Coronary artery (tissue), 2 donors: ENCODE measurements around the gene CREB5.

Source experiments
- DNase-seq: peaks from one replicate; pipeline ENCODE4 v3.0.0-alpha.2; 2017; ENCODE audit warnings: low spot score
- H3K27ac ChIP-seq, 2 donors: fragments of 200-600 bp; sonication (generic); one replicate each; pipeline ENCODE4 v1.5.1; 2016 to 2019
- H3K4me3 ChIP-seq: fragments of 200-600 bp; sonication (generic); 2 replicates; pipeline ENCODE4 v1.5.1; 2016; ENCODE audit warnings: mild to moderate bottlenecking, moderate library complexity
- TF ChIP-seq, protein P1 (sequence below): fragments of 200-600 bp; sonication (generic); IDR thresholded peaks from one replicate; pipeline ENCODE4 v1.5.1; 2019; ENCODE audit warnings: antibody characterized with exemption

CREB5 gene

DNA sequence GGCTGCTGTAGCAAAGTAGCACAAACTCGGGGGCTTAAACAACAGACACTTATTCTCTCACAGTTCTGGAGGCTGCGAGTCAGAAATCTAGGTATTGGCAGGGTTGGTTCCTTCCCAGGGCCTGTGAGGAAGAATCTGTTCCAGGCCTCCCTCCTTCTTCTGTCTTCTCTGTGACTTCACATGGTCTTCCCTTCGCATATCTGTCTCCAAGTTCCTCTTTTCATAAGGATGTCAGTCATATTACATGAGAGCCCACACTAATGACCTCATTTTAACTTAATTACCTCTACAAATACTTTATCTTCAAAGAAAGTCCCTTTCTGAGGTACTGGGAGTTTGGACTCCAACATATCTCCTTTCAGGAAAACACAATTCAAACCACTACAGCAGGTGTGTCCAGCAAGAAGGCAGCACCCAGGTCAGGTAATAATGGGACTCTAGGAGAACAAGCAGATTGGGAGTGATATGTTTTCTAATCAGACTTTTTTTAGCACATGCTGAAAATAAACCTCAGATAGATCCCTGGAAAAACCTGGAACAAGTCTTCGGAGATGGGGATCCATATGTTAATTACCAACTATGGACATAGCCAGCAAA, 11.7 kb downstream of the CREB5 start:
- DNase-seq: no peak
- TF ChIP-seq, protein P1, sequence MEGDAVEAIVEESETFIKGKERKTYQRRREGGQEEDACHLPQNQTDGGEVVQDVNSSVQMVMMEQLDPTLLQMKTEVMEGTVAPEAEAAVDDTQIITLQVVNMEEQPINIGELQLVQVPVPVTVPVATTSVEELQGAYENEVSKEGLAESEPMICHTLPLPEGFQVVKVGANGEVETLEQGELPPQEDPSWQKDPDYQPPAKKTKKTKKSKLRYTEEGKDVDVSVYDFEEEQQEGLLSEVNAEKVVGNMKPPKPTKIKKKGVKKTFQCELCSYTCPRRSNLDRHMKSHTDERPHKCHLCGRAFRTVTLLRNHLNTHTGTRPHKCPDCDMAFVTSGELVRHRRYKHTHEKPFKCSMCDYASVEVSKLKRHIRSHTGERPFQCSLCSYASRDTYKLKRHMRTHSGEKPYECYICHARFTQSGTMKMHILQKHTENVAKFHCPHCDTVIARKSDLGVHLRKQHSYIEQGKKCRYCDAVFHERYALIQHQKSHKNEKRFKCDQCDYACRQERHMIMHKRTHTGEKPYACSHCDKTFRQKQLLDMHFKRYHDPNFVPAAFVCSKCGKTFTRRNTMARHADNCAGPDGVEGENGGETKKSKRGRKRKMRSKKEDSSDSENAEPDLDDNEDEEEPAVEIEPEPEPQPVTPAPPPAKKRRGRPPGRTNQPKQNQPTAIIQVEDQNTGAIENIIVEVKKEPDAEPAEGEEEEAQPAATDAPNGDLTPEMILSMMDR: no peak
- Histone ChIP-seq H3K27ac (no peak overlapping the region), H3K4me3 (no peak overlapping the region)

DNA sequence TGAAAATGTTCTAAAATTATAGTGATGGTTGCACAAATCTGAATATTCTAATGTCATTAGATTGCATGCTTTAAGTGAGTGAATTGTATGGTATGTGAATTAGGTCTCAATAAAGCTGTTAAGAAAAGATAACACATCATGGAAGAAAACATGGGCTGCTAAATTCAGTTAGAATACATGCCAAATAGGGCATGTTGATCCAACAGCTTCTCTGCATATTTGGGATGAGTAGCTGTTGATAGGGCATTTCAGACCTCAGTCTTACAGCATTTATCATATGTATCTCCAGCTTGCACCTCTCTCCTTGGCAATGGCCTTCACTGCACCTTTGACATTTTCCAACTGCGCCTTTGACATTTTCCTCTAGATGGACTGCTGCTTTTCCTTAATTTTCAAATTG, 13.2 kb downstream of the CREB5 start:
- no peak overlapping the region for H3K27ac ChIP-seq
- DNase-seq: no peak
- TF ChIP-seq, protein P1: no peak
- H3K4me3 ChIP-seq: no peak overlapping the region

DNA sequence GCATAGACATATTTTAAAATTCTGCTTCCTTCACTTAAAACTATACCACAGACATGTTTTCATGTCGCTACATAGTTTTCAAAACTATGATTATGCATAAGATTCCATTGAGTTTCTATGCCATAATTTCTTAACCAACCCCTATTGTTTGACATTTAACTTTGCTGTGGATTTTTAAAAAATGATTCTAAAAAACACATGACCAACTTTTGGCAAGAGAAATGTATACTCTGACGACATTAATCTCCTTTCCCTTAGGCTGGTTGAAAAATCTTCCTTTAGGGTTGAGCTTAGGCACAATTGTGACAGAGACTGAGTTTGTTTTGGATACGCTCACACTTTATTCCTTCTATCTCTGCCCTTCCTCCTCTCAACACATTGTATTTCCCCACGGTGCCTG, 14.9 kb downstream of the CREB5 start:
- DNase-seq: no peak
- TF ChIP-seq, protein P1: no peak
- Histone ChIP-seq H3K4me3 (no peak overlapping the region), H3K27ac (no peak overlapping the region)

DNA sequence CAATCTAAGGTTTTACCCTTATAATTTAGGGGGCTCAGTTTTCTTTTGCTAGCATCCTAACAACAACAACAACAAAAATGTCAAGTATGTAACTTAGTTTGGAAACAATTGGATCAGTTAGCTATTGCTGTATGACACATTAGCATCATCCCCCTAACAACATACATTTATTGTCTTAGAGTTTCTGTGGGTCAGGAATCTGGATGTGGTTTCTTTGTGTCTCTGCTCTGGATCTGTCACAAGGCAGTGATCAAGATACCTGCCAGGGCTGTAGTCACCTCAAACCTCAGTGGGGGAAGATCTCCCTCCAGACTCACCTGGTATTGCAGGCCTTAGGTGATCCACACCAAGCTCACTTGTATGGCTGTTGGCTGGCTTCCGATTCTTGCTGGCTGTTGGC, 18.3 kb downstream of the CREB5 start:
- no peak for DNase-seq
- no peak overlapping the region for H3K4me3 ChIP-seq
- TF ChIP-seq, protein P1: no peak
- H3K27ac ChIP-seq: no peak overlapping the region

DNA sequence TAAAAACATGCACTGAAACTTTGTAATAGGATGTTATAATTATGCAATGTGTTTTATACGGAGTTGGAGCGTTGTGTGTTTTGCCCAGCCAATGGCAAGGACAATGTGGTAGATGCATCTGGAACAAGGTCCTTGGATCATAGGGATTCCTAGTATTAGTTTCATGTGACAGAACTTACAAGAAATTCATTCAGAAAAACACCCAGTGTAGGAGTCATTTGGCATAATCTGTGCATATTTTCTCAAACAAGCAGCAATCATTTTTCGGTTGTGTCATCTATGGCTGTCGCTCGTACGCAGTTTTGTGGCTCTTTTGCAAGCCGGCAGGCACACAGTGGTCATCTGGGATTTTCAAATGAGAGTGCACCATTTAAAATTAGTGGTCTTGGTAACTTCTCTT, 19.8 kb downstream of the CREB5 start:
- TF ChIP-seq, protein P1: no peak
- Histone ChIP-seq H3K4me3 (no peak overlapping the region), H3K27ac (no peak overlapping the region)
- no peak for DNase-seq

DNA sequence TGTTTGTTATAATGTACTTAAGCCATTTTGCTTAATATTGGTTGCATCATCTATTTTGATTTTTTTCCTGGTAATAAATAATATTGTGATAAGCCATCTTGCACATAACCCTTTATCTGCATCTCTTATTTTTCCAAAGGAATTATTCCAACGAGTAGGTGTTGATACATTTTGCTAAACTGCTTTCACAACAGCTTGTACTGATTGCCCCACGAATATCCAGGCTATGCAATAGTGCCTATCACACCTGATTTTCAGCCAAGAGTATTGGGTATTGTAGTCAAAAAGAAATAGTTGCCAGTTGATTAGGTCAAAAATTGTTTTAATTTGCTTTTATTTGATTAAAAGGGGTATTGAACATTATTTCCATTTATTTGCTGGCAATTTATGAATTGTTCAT, 20.7 kb downstream of the CREB5 start:
- Histone ChIP-seq H3K27ac (peak overlapping the region in 1 of 2 donors; percentile 3), H3K4me3 (no peak overlapping the region)
- DNase-seq: no peak
- TF ChIP-seq, protein P1: no peak

DNA sequence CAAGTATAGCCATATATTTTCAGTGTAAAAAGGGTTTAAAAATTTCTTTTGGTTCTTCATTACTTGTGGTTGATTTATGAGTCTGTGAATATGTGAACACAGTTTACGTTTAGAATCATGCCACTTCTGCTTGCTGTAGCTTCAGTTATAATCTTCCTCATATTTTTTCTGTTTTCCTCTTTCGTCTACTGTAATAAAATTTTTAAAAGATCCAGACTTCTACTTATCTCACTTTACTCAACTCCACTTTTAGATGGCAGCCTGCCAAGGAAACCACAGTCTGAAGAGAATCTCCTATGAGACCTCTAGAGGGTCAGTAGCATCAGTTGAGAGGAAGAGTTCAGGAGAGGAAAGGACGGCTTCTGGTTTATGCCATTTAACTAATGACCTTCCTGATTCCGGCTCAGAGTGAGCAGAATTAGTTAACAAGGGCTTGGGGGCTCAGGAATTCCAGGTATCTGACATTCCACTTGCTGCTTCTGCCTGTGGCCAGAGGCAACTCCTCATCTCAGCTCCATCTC, 21.4 kb downstream of the CREB5 start:
- no peak overlapping the region for H3K27ac ChIP-seq
- no peak for DNase-seq
- TF ChIP-seq, protein P1: no peak
- H3K4me3 ChIP-seq: no peak overlapping the region
